ENCODE data around the gene MYCN. TPM values are rescaled to one million over a fixed set of nuclear protein-coding genes. Genes with fewer than 3 reads are reported as not detected.
"Not testable (repeated sequence)": the region's sequence is repeated elsewhere in the genome, so short reads cannot be mapped to it uniquely, and the experiment has no call there.

MYCN gene
- polyA plus RNA-seq, 1 of the 3 experiments (the other 2 are of a cell fraction): 0.03 TPM

- TF ChIP-seq USF2 (IDR thresholded peaks at IDR 0.05; ENCODE audit: borderline replicate concordance, low read depth, low read length) (no peak), RAD21 (IDR thresholded peaks at IDR 0.05; ENCODE audit: low read length) (no peak), MEF2A (IDR thresholded peaks at IDR 0.05; ENCODE audit: borderline replicate concordance, low read depth) (no peak), EZH2phosphoT487 (IDR thresholded peaks at IDR 0.05; ENCODE audit: borderline replicate concordance, low read depth) (no peak), NFIC (IDR thresholded peaks at IDR 0.05; ENCODE audit: borderline replicate concordance) (no peak), YY1 (IDR thresholded peaks at IDR 0.05; ENCODE audit: low read depth) (no peak)
- WGBS (ENCODE audit: low lambda C conversion rate): 29% methylated on average over 7 of the region's 7 CpGs
- H3K27me3 ChIP-seq (ENCODE audit: insufficient read depth): no peaks in the 10 kb centered on the region
- H3K4me2 ChIP-seq: no peak overlapping the region
- H4K20me1 ChIP-seq (ENCODE audit: insufficient read depth): no peaks in the 10 kb centered on the region
- no peak overlapping the region for H3K27ac ChIP-seq (ENCODE audit: low read depth in 2 of 2, low read length in 1 of 2)
- no peak overlapping the region for H3K9ac ChIP-seq
- no peaks in the 10 kb centered on the region for H3K79me2 ChIP-seq (ENCODE audit: insufficient read depth)
- CTCF ChIA-PET: interaction anchor here (1.2 to 5.7 kb wide), 3 partner anchors 11 to 14 kb away, joined by 3 to 42 read pairs (median 15); partner anchors contain the start of gene MYCN
- H3K9me2 ChIP-seq: no peaks in the 10 kb centered on the region
- H3K4me3 ChIP-seq (ENCODE audit: low read depth in 2 of 2, low read length in 1 of 2): no peak overlapping the region
- no peak for DNase-seq
- H3K4me1 ChIP-seq (ENCODE audit: control insufficient read depth in 1 of 2, insufficient read depth in 2 of 2, low read depth in 1 of 2, low read length in 1 of 2): no peaks in the 10 kb centered on the region
- H3F3A ChIP-seq (replicated peaks; ENCODE audit: insufficient read depth): no peaks in the 10 kb centered on the region
- no peak overlapping the region for H2AFZ ChIP-seq (ENCODE audit: low read depth)
- H3K36me3 ChIP-seq (replicated peaks in 1 of 2; ENCODE audit: control insufficient read depth in 1 of 2, insufficient read depth in 2 of 2, low read length in 1 of 2): no peaks in the 10 kb centered on the region
- 0 out of 2 replicates have a peak, but pooled peaks cover 4% of the 10 kb centered on the region for H3K9me3 ChIP-seq
- POLR2A ChIA-PET: no interaction called here
Observed at GRCh38 chr2:15926252-15926651, 14.1 kb upstream of the MYCN start.

DNA sequence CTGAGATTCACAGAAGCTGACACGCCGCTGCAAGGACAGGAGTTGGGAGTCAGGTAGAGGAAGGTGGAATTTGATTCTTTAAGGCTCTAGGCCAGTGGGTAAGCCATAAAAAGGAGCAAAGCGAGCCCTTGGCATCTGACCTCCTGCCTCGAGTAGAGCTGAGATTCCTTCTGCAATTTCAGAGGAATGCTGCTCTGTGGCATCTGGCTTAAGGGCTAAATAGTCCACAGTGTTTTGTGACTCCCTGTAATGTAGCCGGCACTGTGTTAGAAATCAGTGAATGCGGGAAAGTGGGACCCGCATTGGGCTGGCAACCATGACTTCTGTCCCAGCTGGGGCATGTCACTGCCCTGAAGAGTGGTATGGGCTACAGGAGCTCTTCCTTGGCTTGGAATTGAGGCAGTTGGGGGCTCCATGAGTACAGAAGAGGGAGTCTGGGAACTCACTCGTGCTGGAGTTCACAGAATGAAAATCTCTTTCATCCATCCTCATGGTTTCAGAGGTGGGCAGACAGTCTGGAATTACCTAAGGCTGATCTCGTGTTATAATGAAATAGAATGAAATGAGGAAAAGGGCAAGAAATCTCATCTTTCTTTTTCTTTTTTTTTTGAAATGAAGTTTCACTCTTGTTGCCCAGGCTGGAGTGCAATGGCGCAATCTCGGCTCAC lies 12.7 kb upstream of the MYCN start:
- no peak overlapping the region for H3K4me3 ChIP-seq (ENCODE audit: low read depth in 2 of 2, low read length in 1 of 2)
- no peaks in the 10 kb centered on the region for H3K36me3 ChIP-seq (replicated peaks in 1 of 2; ENCODE audit: control insufficient read depth in 1 of 2, insufficient read depth in 2 of 2, low read length in 1 of 2)
- no peaks in the 10 kb centered on the region for H3F3A ChIP-seq (replicated peaks; ENCODE audit: insufficient read depth)
- 0 out of 2 replicates have a peak, but pooled peaks cover 4% of the 10 kb centered on the region for H3K9me3 ChIP-seq
- H3K4me2 ChIP-seq: no peak overlapping the region
- ChIA-PET POLR2A (no interaction called here), CTCF (interaction anchor here (0.6 to 5.7 kb wide), 5 partner anchors 13 to 288 kb away, joined by 3 to 42 read pairs (median 3); partner anchors contain the start of gene MYCN)
- WGBS (ENCODE audit: low lambda C conversion rate): 56% methylated on average over 11 of the region's 11 CpGs
- no peak for TF ChIP-seq TAF1 (IDR thresholded peaks at IDR 0.05; ENCODE audit: borderline replicate concordance, low read depth, low read length)
- TF ChIP-seq GATA2 (CRISPR knock-in tag; IDR thresholded peaks at IDR 0.05): no peak
- no peak for TF ChIP-seq EZH2phosphoT487 (IDR thresholded peaks at IDR 0.05; ENCODE audit: borderline replicate concordance, low read depth)
- TF ChIP-seq GABPA (IDR thresholded peaks at IDR 0.05; ENCODE audit: low read depth): no peak
- no peaks in the 10 kb centered on the region for H3K79me2 ChIP-seq (ENCODE audit: insufficient read depth)
- H2AFZ ChIP-seq (ENCODE audit: low read depth): no peak overlapping the region
- no peaks in the 10 kb centered on the region for H3K4me1 ChIP-seq (ENCODE audit: control insufficient read depth in 1 of 2, insufficient read depth in 2 of 2, low read depth in 1 of 2, low read length in 1 of 2)
- no peak for DNase-seq
- H3K9me2 ChIP-seq: no peaks in the 10 kb centered on the region
- no peaks in the 10 kb centered on the region for H4K20me1 ChIP-seq (ENCODE audit: insufficient read depth)
- no peak overlapping the region for H3K9ac ChIP-seq
- H3K27ac ChIP-seq (ENCODE audit: low read depth in 2 of 2, low read length in 1 of 2): no peak overlapping the region
- H3K27me3 ChIP-seq (ENCODE audit: insufficient read depth): no peaks in the 10 kb centered on the region

DNA sequence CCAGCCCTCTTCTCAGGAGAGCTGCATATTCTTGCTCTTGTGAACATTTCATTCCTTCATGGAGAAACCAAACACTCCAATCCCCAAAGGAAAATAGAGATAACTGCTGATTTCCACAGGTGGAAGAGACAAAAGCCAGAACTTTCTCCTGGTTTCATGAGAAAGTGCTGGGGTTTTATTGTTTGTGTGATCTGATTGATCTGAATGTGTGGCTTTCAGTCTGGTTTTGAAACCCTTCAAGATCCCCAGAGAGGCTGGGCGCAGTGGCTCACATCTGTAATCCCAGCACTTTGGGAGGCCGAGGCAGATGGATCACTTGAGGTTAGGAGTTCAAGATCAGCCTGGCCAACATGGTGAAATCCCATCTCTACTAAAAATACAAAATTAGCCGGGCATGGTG lies 11.3 kb upstream of the MYCN start:
- POLR2A ChIA-PET; H3F3A ChIP-seq (replicated peaks; ENCODE audit: insufficient read depth); H3K36me3 ChIP-seq (replicated peaks in 1 of 2; ENCODE audit: control insufficient read depth in 1 of 2, insufficient read depth in 2 of 2, low read length in 1 of 2); H4K20me1 ChIP-seq (ENCODE audit: insufficient read depth); H3K27me3 ChIP-seq (ENCODE audit: insufficient read depth); H3K79me2 ChIP-seq (ENCODE audit: insufficient read depth); H3K9ac ChIP-seq; H2AFZ ChIP-seq (ENCODE audit: low read depth); H3K4me3 ChIP-seq (ENCODE audit: low read depth in 2 of 2, low read length in 1 of 2); H3K4me2 ChIP-seq; DNase-seq; H3K9me2 ChIP-seq; H3K27ac ChIP-seq (ENCODE audit: low read depth in 2 of 2, low read length in 1 of 2); H3K4me1 ChIP-seq (ENCODE audit: control insufficient read depth in 1 of 2, insufficient read depth in 2 of 2, low read depth in 1 of 2, low read length in 1 of 2); H3K9me3 ChIP-seq: not testable (repeated sequence)
- CTCF ChIA-PET: interaction anchor here (0.7 to 5.7 kb wide), 4 partner anchors 12 to 680 kb away, joined by 3 to 42 read pairs (median 4); partner anchors contain the start of gene MYCN
- WGBS (ENCODE audit: low lambda C conversion rate): 21% methylated on average over 3 of the region's 3 CpGs
